OCI-LY3 (cell line): Measurements from ENCODE around the gene DST.
"Not testable (repeated sequence)": the region's sequence is repeated elsewhere in the genome, so short reads cannot be mapped to it uniquely, and the experiment has no call there.

ENCODE experiments used
- H2AFZ ChIP-seq: fragments of 200-600, 300-600 bp; shearing (Covaris generic); 2 replicates; pipeline ENCODE4 v1.6.0; 2014; ENCODE audit warnings: antibody characterized with exemption, low read depth, low read length
- H3K27ac ChIP-seq: fragments of 200-600, 300-600 bp; sonication (generic); 2 replicates; pipeline ENCODE4 v1.5.1; 2014; ENCODE audit warnings: mild to moderate bottlenecking, low read length, moderate library complexity, mixed read lengths
- H3K27me3 ChIP-seq: fragments of 200-600, 300-600 bp; sonication (generic); 2 replicates; pipeline ENCODE4 v1.6.1; 2014; ENCODE audit warnings: low read depth, low read length, mixed read lengths
- H3K36me3 ChIP-seq: fragments of 200-600, 300-600 bp; sonication (generic); replicated peaks from 2 replicates; pipeline ENCODE3; 2014; ENCODE audit warnings: low read depth, low read length, mixed read lengths
- H3K4me1 ChIP-seq: fragments of 300-600, 200-600 bp; sonication (generic); 2 replicates; pipeline ENCODE4 v1.6.1; 2014; ENCODE audit warnings: low read length, mixed read lengths
- H3K4me2 ChIP-seq: fragments of 200-600, 300-600 bp; sonication (generic); 2 replicates; pipeline ENCODE4 v1.6.1; 2014; ENCODE audit warnings: low read length, mixed read lengths
- H3K4me3 ChIP-seq: fragments of 300-600, 200-600 bp; sonication (generic); 2 replicates; pipeline ENCODE4 v1.5.1; 2014; ENCODE audit warnings: antibody characterized with exemption, mild to moderate bottlenecking, low read length, moderate library complexity
- H3K79me2 ChIP-seq: fragments of 300-600, 200-600 bp; shearing (Covaris generic); 2 replicates; pipeline ENCODE4 v1.6.1; 2014; ENCODE audit warnings: mild to moderate bottlenecking, low read length, mixed read lengths
- H3K9ac ChIP-seq: fragments of 300-600, 200-600 bp; shearing (Covaris generic); 2 replicates; pipeline ENCODE4 v1.6.0; 2014; ENCODE audit warnings: mild to moderate bottlenecking, low read length, moderate library complexity
- H3K9me3 ChIP-seq: fragments of 200-600, 300-600 bp; shearing (Covaris generic); 2 replicates; pipeline ENCODE4 v1.6.1; 2014; ENCODE audit warnings: low read length, mixed read lengths; ENCODE audit not compliant: insufficient read depth
- H4K20me1 ChIP-seq: fragments of 200-600, 300-600 bp; sonication (generic); 2 replicates; pipeline ENCODE4 v1.6.1; 2016; ENCODE audit warnings: low read length, mixed read lengths; ENCODE audit not compliant: insufficient read depth
- CTCF ChIP-seq: fragments of 200-600, 300-600 bp; sonication (generic); IDR thresholded peaks from 2 replicates; pipeline ENCODE4 v1.5.1; 2014; ENCODE audit warnings: antibody characterized with exemption, low read length, low read depth
- EZH2phosphoT487 ChIP-seq: fragments of 200-600 bp; shearing (Covaris generic); IDR thresholded peaks from 2 replicates; pipeline ENCODE4 v1.6.1; 2018; ENCODE audit warnings: antibody characterized with exemption, mixed run types, low read depth

The DST gene

GRCh38 chr6:56497691-56498090 is 145.0 kb downstream of the DST start:
- TF ChIP-seq EZH2phosphoT487 (no peak), CTCF (no peak)
- no peak overlapping the region for H3K27ac ChIP-seq
- H4K20me1 ChIP-seq = no peaks in the 10 kb centered on the region
- H3K4me3 ChIP-seq = no peak overlapping the region
- H3K36me3 ChIP-seq = no peaks in the 10 kb centered on the region
- no peaks in the 10 kb centered on the region for H3K79me2 ChIP-seq
- no peaks in the 10 kb centered on the region for H3K27me3 ChIP-seq
- no peak overlapping the region for H3K4me2 ChIP-seq
- H3K9ac ChIP-seq = no peak overlapping the region
- no peaks in the 10 kb centered on the region for H3K9me3 ChIP-seq
- H2AFZ ChIP-seq = no peak overlapping the region
- H3K4me1 ChIP-seq = no peaks in the 10 kb centered on the region

GRCh38 chr6:56497240-56497639 is 145.4 kb downstream of the DST start:
- Histone ChIP-seq H3K36me3 (no peaks in the 10 kb centered on the region), H3K9me3 (no peaks in the 10 kb centered on the region), H3K4me3 (no peak overlapping the region), H3K27me3 (no peaks in the 10 kb centered on the region), H3K79me2 (no peaks in the 10 kb centered on the region), H2AFZ (no peak overlapping the region), H3K27ac (no peak overlapping the region), H4K20me1 (no peaks in the 10 kb centered on the region), H3K4me1 (no peaks in the 10 kb centered on the region), H3K4me2 (no peak overlapping the region), H3K9ac (no peak overlapping the region)
- TF ChIP-seq CTCF = no peak
- TF ChIP-seq EZH2phosphoT487 = no peak

- not testable (repeated sequence) for H3K9ac ChIP-seq, H3K27ac ChIP-seq, H3K9me3 ChIP-seq, H3K4me1 ChIP-seq, H3K4me3 ChIP-seq, H3K4me2 ChIP-seq, H3K27me3 ChIP-seq, H3K79me2 ChIP-seq, H3K36me3 ChIP-seq, H2AFZ ChIP-seq, H4K20me1 ChIP-seq
Measured at GRCh38 chr6:56496650-56497049, 146.0 kb downstream of the DST start.

- Histone ChIP-seq H3K4me2 (no peak overlapping the region), H2AFZ (no peak overlapping the region), H3K4me3 (no peak overlapping the region), H3K79me2 (no peaks in the 10 kb centered on the region), H3K9ac (no peak overlapping the region), H4K20me1 (no peaks in the 10 kb centered on the region), H3K36me3 (no peaks in the 10 kb centered on the region), H3K9me3 (no peaks in the 10 kb centered on the region), H3K27ac (no peak overlapping the region), H3K4me1 (no peaks in the 10 kb centered on the region), H3K27me3 (no peaks in the 10 kb centered on the region)
- no peak for TF ChIP-seq CTCF
- no peak for TF ChIP-seq EZH2phosphoT487
Measured at GRCh38 chr6:56495654-56496053, 147.0 kb downstream of the DST start.
